K562 (cell line): ENCODE measurements around the gene FMO3. TPM values are rescaled to one million over a fixed set of nuclear protein-coding genes. Genes with fewer than 3 reads are reported as not detected.

ENCODE experiments used
- ATAC-seq: fragments of 200-7000 bp; cut with Tn5 transposase; 3 replicates; pipeline ENCODE4 v1.9.1; 2020; ENCODE audit warnings: moderate library complexity
- BruUV-seq: library from RNA; stranded (reverse); fragments of 400-500 nt; replicated peaks from 2 replicates; lab custom pipeline; 2021; lab: Mats Ljungman, UMichigan
- CTCF ChIA-PET: fragments of 300-600 bp; formaldehyde crosslinking; extraction: SDS; loops from one replicate; lab custom pipeline; 2021; ENCODE audit warnings: low intra/inter-chr PET ratio; lab: Yijun Ruan, JAX
- POLR2A ChIA-PET: fragments of 300-600, 350-650 bp; sonication (Branson Sonifier 250); formaldehyde crosslinking; extraction: SDS; loops from one replicate; lab custom pipeline; 2021; ENCODE audit warnings: antibody characterized with exemption, inconsistent platforms; lab: Yijun Ruan, JAX
- DNase-seq, 4 experiments: peaks; one replicate each; pipeline versions ENCODE4 v3.0.0 to v3.0.0-alpha.2; 2011 to 2018; ENCODE audit warnings: low spot score in 3 of 4, mixed read lengths in 3 of 4; ENCODE audit errors: extremely low read depth in 1 of 4
- FAIRE-seq: peaks from 2 replicates; lab custom pipeline; 2011; peaks lifted over from hg19 to GRCh38; lab: Jason Lieb, UNC
- H2AFZ ChIP-seq: 2 replicates; pipeline ENCODE4 v1.6.0; 2011; ENCODE audit warnings: low read depth, low read length, control low read depth, inconsistent platforms
- H3K27ac ChIP-seq: fragments of 200-600 bp; 3 replicates; pipeline ENCODE4 v1.8.0; 2011; ENCODE audit warnings: low read depth, mild to moderate bottlenecking, control low read depth, inconsistent platforms, low read length, moderate library complexity, mixed read lengths; ENCODE audit errors: extremely low read depth
- H3K27me3 ChIP-seq, 2 experiments: fragments of 300-600 bp in 1 of 2; 2 replicates in 1 of 2; 3 replicates in 1 of 2; pipeline versions ENCODE4 v1.6.0 to v1.8.0; 2011; ENCODE audit warnings: inconsistent platforms in 2 of 2, low read length in 2 of 2, mild to moderate bottlenecking in 1 of 2, mixed read lengths in 1 of 2, moderate library complexity in 1 of 2; ENCODE audit not compliant: control insufficient read depth in 2 of 2, insufficient read depth in 2 of 2
- H3K36me3 ChIP-seq: fragments of 300-600 bp; 3 replicates; pipeline ENCODE4 v1.8.0; 2011; ENCODE audit warnings: mild to moderate bottlenecking, low read length, inconsistent platforms; ENCODE audit not compliant: control insufficient read depth, insufficient read depth
- H3K4me1 ChIP-seq, 2 experiments: fragments of 200-600 bp in 1 of 2; replicated peaks in 1 of 2; 2 replicates in 1 of 2; 3 replicates in 1 of 2; pipeline versions ENCODE4 v1.5.1 to v1.8.0; 2011; ENCODE audit warnings: inconsistent platforms in 2 of 2, low read length in 2 of 2, mild to moderate bottlenecking in 1 of 2, mixed read lengths in 1 of 2, moderate library complexity in 1 of 2; ENCODE audit not compliant: control insufficient read depth in 2 of 2, insufficient read depth in 2 of 2
- H3K4me2 ChIP-seq: 2 replicates; pipeline ENCODE4 v1.6.1; 2011; ENCODE audit warnings: low read length, control low read depth, inconsistent platforms, mixed read lengths; ENCODE audit not compliant: insufficient read depth
- H3K4me3 ChIP-seq: fragments of 200-600 bp; sonication (generic), shearing (Covaris generic); 2 replicates; pipeline ENCODE4 v1.5.1; 2016; ENCODE audit warnings: control low read depth, inconsistent platforms
- H3K79me2 ChIP-seq: fragments of 200-600 bp; 3 replicates; pipeline ENCODE4 v1.8.0; 2011; ENCODE audit warnings: low read length, inconsistent platforms; ENCODE audit not compliant: control insufficient read depth, insufficient read depth
- H3K9ac ChIP-seq, 2 experiments: 2 replicates each; pipeline versions ENCODE4 v1.6.0 to v1.6.1; 2011; ENCODE audit warnings: low read depth in 2 of 2, low read length in 2 of 2, control low read depth in 1 of 2, inconsistent platforms in 1 of 2, mild to moderate bottlenecking in 1 of 2, mixed read lengths in 1 of 2; ENCODE audit not compliant: insufficient read depth in 1 of 2
- H3K9me1 ChIP-seq: one replicate; pipeline ENCODE4 v1.6.0; 2011; ENCODE audit warnings: inconsistent platforms, mild to moderate bottlenecking, low read length, moderate library complexity; ENCODE audit not compliant: control insufficient read depth, insufficient read depth
- H3K9me3 ChIP-seq: replicated peaks from 2 replicates; pipeline ENCODE4 v1.5.1; 2011; ENCODE audit warnings: low read depth, low read length, inconsistent platforms; ENCODE audit not compliant: control insufficient read depth, insufficient read depth
- H4K20me1 ChIP-seq: replicated peaks from 2 replicates; pipeline ENCODE4 v1.6.1; 2011; ENCODE audit warnings: low read length, inconsistent platforms, mixed read lengths; ENCODE audit not compliant: control insufficient read depth, insufficient read depth
- CBFA2T3 ChIP-seq: fragments of 450-650 bp; IDR thresholded peaks from 2 replicates; pipeline ENCODE4 v1.6.1; 2017
- CHD4 ChIP-seq: fragments of 200-600 bp; sonication (generic); IDR thresholded peaks from 3 replicates; pipeline ENCODE4 v1.6.1; 2012; ENCODE audit warnings: low read depth, mild to moderate bottlenecking, mixed read lengths, low read length, inconsistent platforms; ENCODE audit not compliant: insufficient read depth, insufficient replicate concordance, poor library complexity, severe bottlenecking
- CTBP1 ChIP-seq: fragments of 450-650 bp; IDR thresholded peaks from 2 replicates; pipeline ENCODE4 v1.6.1; 2016; ENCODE audit warnings: borderline replicate concordance
- E2F3 ChIP-seq: fragments of 250-450 bp; sonication (Bioruptor Pico); IDR thresholded peaks from 2 replicates; pipeline ENCODE4 v1.4.0; 2020; ENCODE audit warnings: mild to moderate bottlenecking
- FOXA3 ChIP-seq, 2 experiments: fragments of 450-650 bp in 1 of 2; sonication (generic) in 1 of 2; formaldehyde crosslinking; IDR thresholded peaks in 1 of 2; conservative IDR thresholded peaks in 1 of 2; 2 replicates each; pipeline versions ENCODE4 v1.4.0 to v1.8.0; 2020 to 2022; ENCODE audit warnings: mild to moderate bottlenecking in 2 of 2, missing genetic modification reagents in 1 of 2
- RNF2 ChIP-seq: sonication (generic); IDR thresholded peaks from 2 replicates; pipeline ENCODE4 v1.6.1; 2016
- U2AF2 ChIP-seq: fragments of 200-400 bp; formaldehyde crosslinking; optimal IDR thresholded peaks from 2 replicates; pipeline ENCODE3; 2017; ENCODE audit warnings: low read depth, mild to moderate bottlenecking, low read length
- ZNF146 ChIP-seq: IDR thresholded peaks from one replicate; pipeline ENCODE4 v1.6.1; 2018; ENCODE audit warnings: missing compliant biosample characterization; ENCODE audit not compliant: unreplicated experiment
- ZSCAN32 ChIP-seq: fragments of 450-650 bp; formaldehyde crosslinking; IDR thresholded peaks from 2 replicates; pipeline ENCODE4 v1.4.0; 2020; ENCODE audit warnings: mild to moderate bottlenecking, moderate library complexity
- WGBS: fragments of 100-300 bp; shearing (Covaris generic); methylation state at CpG from one replicate; pipeline ENCODE4 v1.1.6; 2016; ENCODE audit warnings: low coverage, mixed read lengths; ENCODE audit not compliant: insufficient coverage; ENCODE audit errors: missing lambda C conversion rate; 5-methylcytosine and 5-hydroxymethylcytosine counted together
- in situ Hi-C: fragments of 300-500 bp; cut with MboI; formaldehyde crosslinking; loops from 4 replicates; pipeline ENCODE4 v1.15.0; 2018; ENCODE audit warnings: inconsistent platforms, mixed read lengths
- intact Hi-C: fragments of 100-400 bp; cut with micrococcal nuclease; formaldehyde crosslinking; loops from 2 replicates; pipeline ENCODE4 v1.14.2; 2022
- polyA plus RNA-seq, 8 experiments: library from polyadenylated mRNA; depleted of rRNA in 4 of 8; stranded (reverse) in 5 of 8; unstranded in 3 of 8; fragments of >200 nt; fragmentation: Nextera tagmentation in 2 of 8; fragmentation: Illumina TruSeq in 1 of 8; extraction: Ambion mirVana in 2 of 8; extraction: Trizol in 1 of 8; gene quantifications; 2 replicates each; pipeline versions ENCODE4 v1.2.1 to v1.2.3, GENCODE V29; 2011 to 2014; ENCODE audit warnings: inconsistent platforms in 1 of 8, missing spikeins in 1 of 8
- total RNA-seq, 7 experiments: library from RNA; depleted of rRNA in 6 of 7; stranded (reverse); fragments of >200 nt in 6 of 7; fragmentation: Illumina TruSeq in 2 of 7; extraction: Trizol in 2 of 7; gene quantifications; 2 replicates each; pipeline versions ENCODE4 v1.2.1 to v1.2.3, GENCODE V29; 2011 to 2021; ENCODE audit warnings: low replicate concordance in 1 of 7
- TF ChIP-seq, protein P1 (sequence below): fragments of 450-650 bp; IDR thresholded peaks from 2 replicates; pipeline ENCODE4 v1.6.1; 2017; ENCODE audit warnings: antibody characterized with exemption

The FMO3 gene
- total and polyA plus RNA-seq, 9 of the 15 experiments (the other 6 are each of a cell fraction or from before 2014, with no cell fraction given): not detected

DNA sequence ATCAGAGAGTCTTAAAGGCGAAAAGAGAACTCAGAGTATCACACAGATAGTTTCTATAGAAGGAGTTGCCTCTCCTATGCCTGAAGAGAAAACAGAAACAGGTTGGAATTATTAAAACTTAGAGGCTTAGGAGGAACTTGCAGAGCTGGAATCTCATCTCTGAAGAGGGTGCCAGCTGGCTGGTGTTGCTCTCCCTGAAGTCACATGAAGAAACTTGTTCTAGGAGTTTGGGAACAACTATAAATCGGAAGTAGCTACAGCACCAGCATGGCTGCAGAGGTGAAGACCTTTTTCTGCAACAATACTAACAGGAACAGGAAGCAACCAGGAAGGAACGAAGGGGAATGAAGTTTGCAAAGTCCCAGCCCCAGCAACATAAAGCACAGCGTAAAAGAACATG is 35.8 kb downstream of the FMO3 start:
- no peaks in the 10 kb centered on the region for H3K36me3 ChIP-seq
- no peak for ATAC-seq
- H3K4me2 ChIP-seq: no peak overlapping the region
- no peak for DNase-seq
- H3K27ac ChIP-seq: no peak overlapping the region
- intact Hi-C loops (no loop called here), in situ Hi-C loops (no loop called here)
- CTCF ChIA-PET: no interaction called here
- POLR2A ChIA-PET: no interaction called here
- H3K4me1 ChIP-seq: no peaks in the 10 kb centered on the region
- H2AFZ ChIP-seq: no peak overlapping the region
- H3K4me3 ChIP-seq: no peak overlapping the region
- H3K27me3 ChIP-seq: no peaks in the 10 kb centered on the region
- H3K9me3 ChIP-seq: no peaks in the 10 kb centered on the region
- TF ChIP-seq CHD4 (no peak), FOXA3 (CRISPR knock-in tag; conservative IDR thresholded peaks at IDR 0.05 in 1 of 2, IDR thresholded peaks at IDR 0.05 in 1 of 2) (no peak), CBFA2T3 (no peak), RNF2 (no peak), ZNF146 (CRISPR knock-in tag) (no peak), CTBP1 (no peak), U2AF2 (no peak), E2F3 (CRISPR knock-in tag) (no peak), ZSCAN32 (CRISPR knock-in tag) (no peak)
- TF ChIP-seq, protein P1, sequence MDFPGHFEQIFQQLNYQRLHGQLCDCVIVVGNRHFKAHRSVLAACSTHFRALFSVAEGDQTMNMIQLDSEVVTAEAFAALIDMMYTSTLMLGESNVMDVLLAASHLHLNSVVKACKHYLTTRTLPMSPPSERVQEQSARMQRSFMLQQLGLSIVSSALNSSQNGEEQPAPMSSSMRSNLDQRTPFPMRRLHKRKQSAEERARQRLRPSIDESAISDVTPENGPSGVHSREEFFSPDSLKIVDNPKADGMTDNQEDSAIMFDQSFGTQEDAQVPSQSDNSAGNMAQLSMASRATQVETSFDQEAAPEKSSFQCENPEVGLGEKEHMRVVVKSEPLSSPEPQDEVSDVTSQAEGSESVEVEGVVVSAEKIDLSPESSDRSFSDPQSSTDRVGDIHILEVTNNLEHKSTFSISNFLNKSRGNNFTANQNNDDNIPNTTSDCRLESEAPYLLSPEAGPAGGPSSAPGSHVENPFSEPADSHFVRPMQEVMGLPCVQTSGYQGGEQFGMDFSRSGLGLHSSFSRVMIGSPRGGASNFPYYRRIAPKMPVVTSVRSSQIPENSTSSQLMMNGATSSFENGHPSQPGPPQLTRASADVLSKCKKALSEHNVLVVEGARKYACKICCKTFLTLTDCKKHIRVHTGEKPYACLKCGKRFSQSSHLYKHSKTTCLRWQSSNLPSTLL: no peak
- H3K9me1 ChIP-seq: no peaks in the 10 kb centered on the region
- BruUV-seq: no TSS peak
- no peak overlapping the region for H3K9ac ChIP-seq
- WGBS: 3% methylated on average over 4 of the region's 4 CpGs
- H3K79me2 ChIP-seq: no peaks in the 10 kb centered on the region
- no peak for FAIRE-seq
- H4K20me1 ChIP-seq: no peaks in the 10 kb centered on the region
